Liver (tissue), 9 donors: ENCODE data around the gene UBE2F. TPM values are rescaled to one million over a fixed set of nuclear protein-coding genes. Genes with fewer than 3 reads are reported as not detected.
"Not testable (repeated sequence)": the region's sequence is repeated elsewhere in the genome, so short reads cannot be mapped to it uniquely, and the experiment has no call there.

Source experiments
- DNase-seq: peaks from one replicate; pipeline ENCODE4 v3.0.0-alpha.2; 2017; ENCODE audit warnings: low spot score
- H3K27ac ChIP-seq, 2 donors: one replicate each; pipeline ENCODE4 v1.7.0; 2013; ENCODE audit warnings: inconsistent platforms in 2 of 2, low read length in 2 of 2, control low read depth in 1 of 2, low read depth in 1 of 2, mild to moderate bottlenecking in 1 of 2
- H3K27me3 ChIP-seq, 4 donors: one replicate each; pipeline versions ENCODE4 v1.6.1 to v1.7.0; 2013; ENCODE audit warnings: low read length in 3 of 4, inconsistent platforms in 1 of 4, mild to moderate bottlenecking in 1 of 4, moderate library complexity in 1 of 4; ENCODE audit not compliant: control insufficient read depth in 4 of 4, insufficient read depth in 4 of 4
- H3K36me3 ChIP-seq, 4 donors: one replicate each; pipeline versions ENCODE4 v1.6.1 to v1.7.0; 2013; ENCODE audit warnings: low read length in 3 of 4, mild to moderate bottlenecking in 3 of 4, low read depth in 1 of 4, moderate library complexity in 1 of 4; ENCODE audit not compliant: control insufficient read depth in 4 of 4, insufficient read depth in 3 of 4
- H3K4me1 ChIP-seq, 4 donors: one replicate each; pipeline versions ENCODE4 v1.6.1 to v1.7.0; 2013; ENCODE audit warnings: low read length in 3 of 4, mild to moderate bottlenecking in 3 of 4, moderate library complexity in 1 of 4; ENCODE audit not compliant: control insufficient read depth in 4 of 4, insufficient read depth in 4 of 4
- H3K4me3 ChIP-seq, 3 donors: one replicate each; pipeline versions ENCODE4 v1.6.1 to v1.7.0; 2013; ENCODE audit warnings: low read length in 3 of 3, control low read depth in 1 of 3, low read depth in 1 of 3, mild to moderate bottlenecking in 1 of 3
- H3K9ac ChIP-seq, 2 donors: one replicate each; pipeline ENCODE4 v1.7.0; 2013; ENCODE audit warnings: low read length in 2 of 2, mild to moderate bottlenecking in 2 of 2, moderate library complexity in 2 of 2, control low read depth in 1 of 2, low read depth in 1 of 2
- H3K9me3 ChIP-seq, 4 donors: one replicate each; pipeline versions ENCODE4 v1.6.1 to v1.7.0; 2013; ENCODE audit warnings: low read length in 3 of 4; ENCODE audit not compliant: control insufficient read depth in 4 of 4
- EGR1 ChIP-seq, 2 donors: IDR thresholded peaks; 2 replicates each; pipeline ENCODE4 v1.6.1; 2016 to 2018; ENCODE audit warnings: antibody characterized with exemption in 2 of 2, low read depth in 2 of 2
- FOXA1 ChIP-seq: IDR thresholded peaks from 2 replicates; pipeline ENCODE4 v1.6.1; 2016; ENCODE audit warnings: antibody characterized with exemption
- FOXA2 ChIP-seq: IDR thresholded peaks from 2 replicates; pipeline ENCODE4 v1.6.1; 2016; ENCODE audit warnings: antibody characterized with exemption
- GABPA ChIP-seq, 2 donors: IDR thresholded peaks in 1 of 2; conservative IDR thresholded peaks in 1 of 2; 2 replicates each; pipeline ENCODE4 v1.6.1; 2016; ENCODE audit warnings: antibody characterized with exemption in 2 of 2, mild to moderate bottlenecking in 1 of 2, moderate library complexity in 1 of 2
- HNF4A ChIP-seq, 2 donors: conservative IDR thresholded peaks; 2 replicates each; pipeline ENCODE4 v1.6.1; 2016; ENCODE audit warnings: antibody characterized with exemption in 2 of 2, mild to moderate bottlenecking in 2 of 2
- HNF4G ChIP-seq: IDR thresholded peaks from 2 replicates; pipeline ENCODE4 v1.6.1; 2016; ENCODE audit warnings: antibody characterized with exemption
- NR2F2 ChIP-seq: IDR thresholded peaks from 2 replicates; pipeline ENCODE4 v1.6.1; 2016; ENCODE audit warnings: antibody characterized with exemption
- RAD21 ChIP-seq, 2 donors: IDR thresholded peaks; 2 replicates each; pipeline ENCODE4 v1.6.1; 2016; ENCODE audit warnings: antibody characterized with exemption in 2 of 2, mild to moderate bottlenecking in 2 of 2
- RXRA ChIP-seq, 2 donors: IDR thresholded peaks; 2 replicates each; pipeline ENCODE4 v1.6.1; 2017 to 2018; ENCODE audit warnings: antibody characterized with exemption in 2 of 2, mild to moderate bottlenecking in 1 of 2
- SP1 ChIP-seq: IDR thresholded peaks from 2 replicates; pipeline ENCODE4 v1.6.1; 2018; ENCODE audit warnings: antibody characterized with exemption, mild to moderate bottlenecking
- TAF1 ChIP-seq: conservative IDR thresholded peaks from 2 replicates; pipeline ENCODE4 v1.6.1; 2016; ENCODE audit warnings: antibody characterized with exemption, mild to moderate bottlenecking
- YY1 ChIP-seq: IDR thresholded peaks from 2 replicates; pipeline ENCODE4 v1.6.1; 2016; ENCODE audit warnings: antibody characterized with exemption, mild to moderate bottlenecking
- WGBS: extraction: QIAGEN DNeasy Blood & Tissue Kit; methylation state at CpG from one replicate; pipeline ENCODE4 v1.1.7; 2013; 5-methylcytosine and 5-hydroxymethylcytosine counted together
- polyA plus RNA-seq, 2 donors: library from polyadenylated mRNA; stranded (reverse) in 1 of 2; unstranded in 1 of 2; fragments of 200-250 nt in 1 of 2; fragments of >200 nt in 1 of 2; fragmentation: Nextera tagmentation in 1 of 2; extraction: Ambion mirVana in 1 of 2; gene quantifications; one replicate each; pipeline versions ENCODE4 v1.2.1 to v1.2.3, GENCODE V29; 2013 to 2015
- total RNA-seq, 2 donors: library from RNA; depleted of rRNA; stranded (reverse); fragments of >200 nt; gene quantifications; one replicate each; pipeline ENCODE4 v1.2.3, GENCODE V29; 2014
- TF ChIP-seq, protein P1 (sequence below): IDR thresholded peaks from 2 replicates; pipeline ENCODE4 v1.6.1; 2016; ENCODE audit warnings: antibody characterized with exemption
- TF ChIP-seq, protein P2 (sequence below): IDR thresholded peaks from 2 replicates; pipeline ENCODE4 v1.6.1; 2016; ENCODE audit warnings: antibody characterized with exemption, mild to moderate bottlenecking
- TF ChIP-seq, protein P3 (sequence below): fragments of 150-350 bp; IDR thresholded peaks from 2 replicates; pipeline ENCODE4 v1.5.1; 2017; ENCODE audit warnings: improper control_type of control experiment, low read depth, low read length; ENCODE audit not compliant: missing input control
- TF ChIP-seq, protein P4 (sequence below): IDR thresholded peaks from 2 replicates; pipeline ENCODE4 v1.6.1; 2016; ENCODE audit warnings: antibody characterized with exemption
- donor health status: healthy.
- donor health status: healthy.
- donor health status: healthy.
- donor health status: healthy.
- donor health status: healthy.

The UBE2F gene
- total and polyA plus RNA-seq, 4 donors: 30.5 to 55.3 (median 32.1) TPM

DNA sequence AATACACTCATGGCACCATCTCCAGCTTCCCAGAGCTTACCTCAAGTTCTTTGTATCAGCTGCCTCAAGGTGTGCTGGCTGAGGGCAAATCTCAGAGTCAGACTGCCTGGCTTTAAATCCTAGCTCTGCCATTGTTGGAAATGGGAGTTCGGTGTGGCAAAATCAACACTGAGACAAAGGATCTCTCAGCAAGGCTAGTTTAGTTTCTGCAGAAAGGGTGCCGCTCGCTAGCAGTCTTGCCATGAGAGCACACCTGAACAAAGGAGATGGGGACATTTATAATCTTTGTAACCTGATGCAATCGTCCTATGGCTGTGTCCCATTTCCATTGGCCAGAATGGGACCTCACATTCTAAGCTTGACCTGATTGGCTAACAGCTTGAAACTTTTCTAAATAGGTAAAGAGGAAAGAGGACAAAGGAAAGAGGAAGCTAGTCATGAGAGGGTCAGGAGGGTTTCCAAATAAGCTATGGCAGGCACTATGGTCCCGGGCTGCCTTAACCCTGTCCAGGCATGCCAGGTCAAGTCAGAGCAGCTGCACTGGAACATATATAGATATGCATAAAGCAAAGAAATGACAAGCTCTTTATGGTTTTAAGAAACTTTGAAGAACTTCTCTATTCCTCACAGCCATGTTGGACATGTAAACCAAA lies 4.3 kb upstream of the UBE2F start:
- DNase-seq: no peak
- Histone ChIP-seq H3K4me1 (peaks cover 0 to 8% (median 3%) of the 10 kb centered on the region in 4 donors), H3K9ac (no peak overlapping the region), H3K4me3 (no peak overlapping the region), H3K27me3 (no peaks in the 10 kb centered on the region), H3K36me3 (no peaks in the 10 kb centered on the region), H3K9me3 (peaks cover 1 to 15% (median 10%) of the 10 kb centered on the region in 4 donors), H3K27ac (no peak overlapping the region)
- 74% methylated on average over 5 of the region's 5 CpGs for WGBS
- TF ChIP-seq SP1 (no peak), EGR1 (IDR thresholded peaks at IDR 0.05; ENCODE audit: low read depth in 2 of 2) (no peak), HNF4G (no peak), GABPA (IDR thresholded peaks at IDR 0.05 in 1 of 2, conservative IDR thresholded peaks at IDR 0.05 in 1 of 2) (no peak)
- TF ChIP-seq, protein P1, sequence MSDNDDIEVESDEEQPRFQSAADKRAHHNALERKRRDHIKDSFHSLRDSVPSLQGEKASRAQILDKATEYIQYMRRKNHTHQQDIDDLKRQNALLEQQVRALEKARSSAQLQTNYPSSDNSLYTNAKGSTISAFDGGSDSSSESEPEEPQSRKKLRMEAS: no peak
- TF ChIP-seq, protein P2, sequence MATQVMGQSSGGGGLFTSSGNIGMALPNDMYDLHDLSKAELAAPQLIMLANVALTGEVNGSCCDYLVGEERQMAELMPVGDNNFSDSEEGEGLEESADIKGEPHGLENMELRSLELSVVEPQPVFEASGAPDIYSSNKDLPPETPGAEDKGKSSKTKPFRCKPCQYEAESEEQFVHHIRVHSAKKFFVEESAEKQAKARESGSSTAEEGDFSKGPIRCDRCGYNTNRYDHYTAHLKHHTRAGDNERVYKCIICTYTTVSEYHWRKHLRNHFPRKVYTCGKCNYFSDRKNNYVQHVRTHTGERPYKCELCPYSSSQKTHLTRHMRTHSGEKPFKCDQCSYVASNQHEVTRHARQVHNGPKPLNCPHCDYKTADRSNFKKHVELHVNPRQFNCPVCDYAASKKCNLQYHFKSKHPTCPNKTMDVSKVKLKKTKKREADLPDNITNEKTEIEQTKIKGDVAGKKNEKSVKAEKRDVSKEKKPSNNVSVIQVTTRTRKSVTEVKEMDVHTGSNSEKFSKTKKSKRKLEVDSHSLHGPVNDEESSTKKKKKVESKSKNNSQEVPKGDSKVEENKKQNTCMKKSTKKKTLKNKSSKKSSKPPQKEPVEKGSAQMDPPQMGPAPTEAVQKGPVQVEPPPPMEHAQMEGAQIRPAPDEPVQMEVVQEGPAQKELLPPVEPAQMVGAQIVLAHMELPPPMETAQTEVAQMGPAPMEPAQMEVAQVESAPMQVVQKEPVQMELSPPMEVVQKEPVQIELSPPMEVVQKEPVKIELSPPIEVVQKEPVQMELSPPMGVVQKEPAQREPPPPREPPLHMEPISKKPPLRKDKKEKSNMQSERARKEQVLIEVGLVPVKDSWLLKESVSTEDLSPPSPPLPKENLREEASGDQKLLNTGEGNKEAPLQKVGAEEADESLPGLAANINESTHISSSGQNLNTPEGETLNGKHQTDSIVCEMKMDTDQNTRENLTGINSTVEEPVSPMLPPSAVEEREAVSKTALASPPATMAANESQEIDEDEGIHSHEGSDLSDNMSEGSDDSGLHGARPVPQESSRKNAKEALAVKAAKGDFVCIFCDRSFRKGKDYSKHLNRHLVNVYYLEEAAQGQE: no peak

- H3K4me3 ChIP-seq, H3K27ac ChIP-seq, DNase-seq, H3K36me3 ChIP-seq, H3K9ac ChIP-seq, H3K27me3 ChIP-seq: not testable (repeated sequence)
- Histone ChIP-seq H3K4me1 (peaks cover 5 to 17% (median 12%) of the 10 kb centered on the region in 4 donors), H3K9me3 (peaks cover 1 to 15% (median 10%) of the 10 kb centered on the region in 4 donors)
- WGBS: 84% methylated on average over 7 of the region's 7 CpGs
These were observed 3.3 kb upstream of the UBE2F start for GRCh38 chr2:237963490-237963991.

DNA sequence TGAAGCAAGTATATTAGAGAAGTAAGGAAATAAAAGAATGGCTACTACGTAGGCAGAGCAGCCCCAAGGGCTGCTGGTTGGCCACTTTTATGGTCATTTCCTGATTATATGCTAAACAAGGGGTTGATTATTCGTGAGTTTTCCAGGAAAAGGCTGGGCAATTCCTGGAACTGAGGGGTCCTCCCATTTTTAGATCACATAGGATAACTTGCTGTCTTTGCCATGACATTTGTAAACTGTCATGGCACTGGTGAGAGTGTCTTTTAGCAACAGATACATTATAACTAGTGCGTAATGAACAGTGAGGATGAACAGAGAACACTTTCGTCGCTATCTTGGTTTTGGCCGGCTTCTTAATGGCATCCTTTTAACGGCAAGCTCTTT lies 2.6 kb upstream of the UBE2F start:
- no peak for DNase-seq
- Histone ChIP-seq H3K27ac (no peak overlapping the region), H3K36me3 (no peaks in the 10 kb centered on the region), H3K27me3 (no peaks in the 10 kb centered on the region), H3K9ac (no peak overlapping the region), H3K4me1 (peaks cover 5 to 23% (median 15%) of the 10 kb centered on the region in 4 donors), H3K9me3 (peaks cover 1 to 15% (median 10%) of the 10 kb centered on the region in 4 donors), H3K4me3 (no peak overlapping the region)
- TF ChIP-seq FOXA1: no peak
- no peak for TF ChIP-seq HNF4A (conservative IDR thresholded peaks at IDR 0.05)
- TF ChIP-seq FOXA2: no peak
- TF ChIP-seq TAF1: no peak
- no peak for TF ChIP-seq NR2F2
- no peak for TF ChIP-seq GABPA (IDR thresholded peaks at IDR 0.05 in 1 of 2, conservative IDR thresholded peaks at IDR 0.05 in 1 of 2)
- TF ChIP-seq EGR1 (IDR thresholded peaks at IDR 0.05; ENCODE audit: low read depth in 2 of 2): no peak
- no peak for TF ChIP-seq YY1
- TF ChIP-seq, protein P3, sequence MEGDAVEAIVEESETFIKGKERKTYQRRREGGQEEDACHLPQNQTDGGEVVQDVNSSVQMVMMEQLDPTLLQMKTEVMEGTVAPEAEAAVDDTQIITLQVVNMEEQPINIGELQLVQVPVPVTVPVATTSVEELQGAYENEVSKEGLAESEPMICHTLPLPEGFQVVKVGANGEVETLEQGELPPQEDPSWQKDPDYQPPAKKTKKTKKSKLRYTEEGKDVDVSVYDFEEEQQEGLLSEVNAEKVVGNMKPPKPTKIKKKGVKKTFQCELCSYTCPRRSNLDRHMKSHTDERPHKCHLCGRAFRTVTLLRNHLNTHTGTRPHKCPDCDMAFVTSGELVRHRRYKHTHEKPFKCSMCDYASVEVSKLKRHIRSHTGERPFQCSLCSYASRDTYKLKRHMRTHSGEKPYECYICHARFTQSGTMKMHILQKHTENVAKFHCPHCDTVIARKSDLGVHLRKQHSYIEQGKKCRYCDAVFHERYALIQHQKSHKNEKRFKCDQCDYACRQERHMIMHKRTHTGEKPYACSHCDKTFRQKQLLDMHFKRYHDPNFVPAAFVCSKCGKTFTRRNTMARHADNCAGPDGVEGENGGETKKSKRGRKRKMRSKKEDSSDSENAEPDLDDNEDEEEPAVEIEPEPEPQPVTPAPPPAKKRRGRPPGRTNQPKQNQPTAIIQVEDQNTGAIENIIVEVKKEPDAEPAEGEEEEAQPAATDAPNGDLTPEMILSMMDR: no peak
- TF ChIP-seq, protein P2: no peak
- TF ChIP-seq RAD21 (IDR thresholded peaks at IDR 0.05): no peak
- TF ChIP-seq RXRA (IDR thresholded peaks at IDR 0.05): no peak
- no peak for TF ChIP-seq HNF4G
- TF ChIP-seq, protein P4, sequence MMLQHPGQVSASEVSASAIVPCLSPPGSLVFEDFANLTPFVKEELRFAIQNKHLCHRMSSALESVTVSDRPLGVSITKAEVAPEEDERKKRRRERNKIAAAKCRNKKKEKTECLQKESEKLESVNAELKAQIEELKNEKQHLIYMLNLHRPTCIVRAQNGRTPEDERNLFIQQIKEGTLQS: no peak
- TF ChIP-seq, protein P1: no peak
- WGBS: 88% methylated on average over 7 of the region's 7 CpGs
